ENCODE data around the gene LHB.

- no peak for TF ChIP-seq CTCF (IDR thresholded peaks at IDR 0.05; ENCODE audit: low read length)
- TF ChIP-seq EZH2 (IDR thresholded peaks at IDR 0.05; ENCODE audit: borderline replicate concordance, low read length): no peak
Observed at GRCh38 chr19:48968813-48969218, 48.1 kb downstream of the LHB start.
